ENCODE data around the gene TFAP2A.

- TF ChIP-seq, protein P1, sequence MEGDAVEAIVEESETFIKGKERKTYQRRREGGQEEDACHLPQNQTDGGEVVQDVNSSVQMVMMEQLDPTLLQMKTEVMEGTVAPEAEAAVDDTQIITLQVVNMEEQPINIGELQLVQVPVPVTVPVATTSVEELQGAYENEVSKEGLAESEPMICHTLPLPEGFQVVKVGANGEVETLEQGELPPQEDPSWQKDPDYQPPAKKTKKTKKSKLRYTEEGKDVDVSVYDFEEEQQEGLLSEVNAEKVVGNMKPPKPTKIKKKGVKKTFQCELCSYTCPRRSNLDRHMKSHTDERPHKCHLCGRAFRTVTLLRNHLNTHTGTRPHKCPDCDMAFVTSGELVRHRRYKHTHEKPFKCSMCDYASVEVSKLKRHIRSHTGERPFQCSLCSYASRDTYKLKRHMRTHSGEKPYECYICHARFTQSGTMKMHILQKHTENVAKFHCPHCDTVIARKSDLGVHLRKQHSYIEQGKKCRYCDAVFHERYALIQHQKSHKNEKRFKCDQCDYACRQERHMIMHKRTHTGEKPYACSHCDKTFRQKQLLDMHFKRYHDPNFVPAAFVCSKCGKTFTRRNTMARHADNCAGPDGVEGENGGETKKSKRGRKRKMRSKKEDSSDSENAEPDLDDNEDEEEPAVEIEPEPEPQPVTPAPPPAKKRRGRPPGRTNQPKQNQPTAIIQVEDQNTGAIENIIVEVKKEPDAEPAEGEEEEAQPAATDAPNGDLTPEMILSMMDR (IDR thresholded peaks at IDR 0.05): no peak
- no peak for TF ChIP-seq POLR2A (IDR thresholded peaks at IDR 0.05)
Measured at GRCh38 chr6:10409233-10409721, 5.6 kb downstream of the TFAP2A start.

Data from thyroid gland (tissue), 4 donors.